Fibroblast of lung (primary cell): ENCODE results near the gene BRD1. TPM values are rescaled to one million over a fixed set of nuclear protein-coding genes. Genes with fewer than 3 reads are reported as not detected.
"Not testable (repeated sequence)": the region's sequence is repeated elsewhere in the genome, so short reads cannot be mapped to it uniquely, and the experiment has no call there.

Experiments
- DNase-seq, 2 donors: peaks; one replicate each; pipeline versions ENCODE4 v3.0.0 to v3.0.0-alpha.2; 2010; ENCODE audit warnings: low read depth in 2 of 2
- H2AFZ ChIP-seq: 2 replicates; pipeline ENCODE4 v1.5.1; 2012; ENCODE audit warnings: low read length, control low read depth, inconsistent platforms
- H3K27ac ChIP-seq: 2 replicates; pipeline ENCODE4 v1.5.1; 2011; ENCODE audit warnings: low read length, control low read depth; ENCODE audit not compliant: insufficient read depth
- H3K27me3 ChIP-seq: 2 replicates; pipeline ENCODE4 v1.5.1; 2011; ENCODE audit warnings: mild to moderate bottlenecking, low read length; ENCODE audit not compliant: control insufficient read depth, insufficient read depth
- H3K36me3 ChIP-seq: 2 replicates; pipeline ENCODE4 v1.5.1; 2011; ENCODE audit warnings: low read length; ENCODE audit not compliant: control insufficient read depth, insufficient read depth
- H3K4me1 ChIP-seq: 2 replicates; pipeline ENCODE4 v1.5.1; 2011; ENCODE audit warnings: low read length; ENCODE audit not compliant: control insufficient read depth, insufficient read depth; ENCODE audit errors: extremely low read depth
- H3K4me2 ChIP-seq: 2 replicates; pipeline ENCODE4 v1.5.1; 2011; ENCODE audit warnings: low read length, control low read depth; ENCODE audit not compliant: insufficient read depth; ENCODE audit errors: extremely low read depth
- H3K4me3 ChIP-seq, 4 experiments: fragments of 200-600 bp in 1 of 4; sonication (generic) in 1 of 4; replicated peaks in 1 of 4; 2 replicates each; pipeline ENCODE4 v1.5.1; 2011 to 2016; ENCODE audit warnings: low read length in 4 of 4, low read depth in 3 of 4, mild to moderate bottlenecking in 3 of 4, control low read depth in 2 of 4, inconsistent platforms in 1 of 4, mixed read lengths in 1 of 4; ENCODE audit not compliant: insufficient read depth in 1 of 4; ENCODE audit errors: control extremely low read depth in 1 of 4
- H3K79me2 ChIP-seq: 2 replicates; pipeline ENCODE4 v1.5.1; 2012; ENCODE audit warnings: mild to moderate bottlenecking, low read length, inconsistent platforms; ENCODE audit not compliant: control insufficient read depth, insufficient read depth
- H3K9ac ChIP-seq: 2 replicates; pipeline ENCODE4 v1.5.1; 2011; ENCODE audit warnings: mild to moderate bottlenecking, low read length, control low read depth; ENCODE audit not compliant: insufficient read depth
- H3K9me3 ChIP-seq: 2 replicates; pipeline ENCODE4 v1.5.1; 2012; ENCODE audit warnings: low read depth, low read length; ENCODE audit not compliant: control insufficient read depth, insufficient read depth
- H4K20me1 ChIP-seq: 2 replicates; pipeline ENCODE4 v1.5.1; 2011; ENCODE audit warnings: low read length; ENCODE audit not compliant: control insufficient read depth, insufficient read depth; ENCODE audit errors: extremely low read depth
- EZH2 ChIP-seq: IDR thresholded peaks from 2 replicates; pipeline ENCODE4 v1.5.1; 2012; ENCODE audit warnings: low read length, control low read depth, mild to moderate bottlenecking; ENCODE audit errors: missing control alignments
- polyA plus RNA-seq, 2 donors: library from polyadenylated mRNA; depleted of rRNA in 1 of 2; stranded (reverse) in 1 of 2; unstranded in 1 of 2; fragments of >200 nt; gene quantifications; 2 replicates each; pipeline ENCODE4 v1.2.1, GENCODE V29; 2011 to 2012; ENCODE audit warnings: missing spikeins in 1 of 2
- total RNA-seq: library from RNA; depleted of rRNA; stranded (reverse); fragments of >200 nt; gene quantifications from 2 replicates; pipeline ENCODE4 v1.2.1, GENCODE V29; 2014
- TF ChIP-seq, protein P1 (sequence below), 2 donors: IDR thresholded peaks in 1 of 2; conservative IDR thresholded peaks in 1 of 2; 1 replicate in 1 of 2; 2 replicates in 1 of 2; pipeline ENCODE4 v1.5.1; 2011 to 2012; ENCODE audit warnings: low read length in 2 of 2, control low read depth in 1 of 2, inconsistent platforms in 1 of 2, low read depth in 1 of 2, mild to moderate bottlenecking in 1 of 2

BRD1 gene
- total and polyA plus RNA-seq, 2 donors (not counting 1 experiment from before 2014, with no cell fraction given): 4.3 to 26.6 TPM

DNA sequence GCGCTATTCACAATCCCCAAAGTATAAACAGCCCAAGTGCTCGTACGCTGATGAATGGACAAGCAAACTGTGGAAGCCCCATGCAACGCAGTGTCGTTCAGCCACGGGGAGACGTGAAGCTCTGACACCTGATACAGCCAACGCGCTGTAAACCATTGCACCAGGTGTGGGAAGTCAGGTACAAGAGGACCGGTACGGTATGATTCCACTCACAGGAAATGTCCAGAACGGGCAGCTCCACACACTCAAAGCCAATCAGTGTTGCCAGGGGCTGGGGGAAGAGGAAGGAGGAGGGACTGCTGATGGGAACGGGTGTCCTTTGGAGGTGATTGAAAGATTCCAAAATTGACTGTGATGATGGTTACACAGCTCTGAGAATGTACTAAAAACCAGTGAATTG lies 64.5 kb downstream of the BRD1 start:
- H3K9ac ChIP-seq: no peak overlapping the region
- H4K20me1 ChIP-seq: no peaks in the 10 kb centered on the region
- H3K4me1 ChIP-seq: no peaks in the 10 kb centered on the region
- no peak for DNase-seq
- no peaks in the 10 kb centered on the region for H3K27me3 ChIP-seq
- no peaks in the 10 kb centered on the region for H3K9me3 ChIP-seq
- no peaks in the 10 kb centered on the region for H3K36me3 ChIP-seq
- H3K4me2 ChIP-seq: no peak overlapping the region
- TF ChIP-seq, protein P1, sequence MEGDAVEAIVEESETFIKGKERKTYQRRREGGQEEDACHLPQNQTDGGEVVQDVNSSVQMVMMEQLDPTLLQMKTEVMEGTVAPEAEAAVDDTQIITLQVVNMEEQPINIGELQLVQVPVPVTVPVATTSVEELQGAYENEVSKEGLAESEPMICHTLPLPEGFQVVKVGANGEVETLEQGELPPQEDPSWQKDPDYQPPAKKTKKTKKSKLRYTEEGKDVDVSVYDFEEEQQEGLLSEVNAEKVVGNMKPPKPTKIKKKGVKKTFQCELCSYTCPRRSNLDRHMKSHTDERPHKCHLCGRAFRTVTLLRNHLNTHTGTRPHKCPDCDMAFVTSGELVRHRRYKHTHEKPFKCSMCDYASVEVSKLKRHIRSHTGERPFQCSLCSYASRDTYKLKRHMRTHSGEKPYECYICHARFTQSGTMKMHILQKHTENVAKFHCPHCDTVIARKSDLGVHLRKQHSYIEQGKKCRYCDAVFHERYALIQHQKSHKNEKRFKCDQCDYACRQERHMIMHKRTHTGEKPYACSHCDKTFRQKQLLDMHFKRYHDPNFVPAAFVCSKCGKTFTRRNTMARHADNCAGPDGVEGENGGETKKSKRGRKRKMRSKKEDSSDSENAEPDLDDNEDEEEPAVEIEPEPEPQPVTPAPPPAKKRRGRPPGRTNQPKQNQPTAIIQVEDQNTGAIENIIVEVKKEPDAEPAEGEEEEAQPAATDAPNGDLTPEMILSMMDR (conservative IDR thresholded peaks at IDR 0.05 in 1 of 2, IDR thresholded peaks at IDR 0.05 in 1 of 2; ENCODE audit: low read depth in 1 of 2, low read length in 2 of 2): no peak
- no peak for TF ChIP-seq EZH2
- H3K4me3 ChIP-seq: no peak overlapping the region
- H3K27ac ChIP-seq: no peak overlapping the region
- H3K79me2 ChIP-seq: no peaks in the 10 kb centered on the region
- no peak overlapping the region for H2AFZ ChIP-seq

DNA sequence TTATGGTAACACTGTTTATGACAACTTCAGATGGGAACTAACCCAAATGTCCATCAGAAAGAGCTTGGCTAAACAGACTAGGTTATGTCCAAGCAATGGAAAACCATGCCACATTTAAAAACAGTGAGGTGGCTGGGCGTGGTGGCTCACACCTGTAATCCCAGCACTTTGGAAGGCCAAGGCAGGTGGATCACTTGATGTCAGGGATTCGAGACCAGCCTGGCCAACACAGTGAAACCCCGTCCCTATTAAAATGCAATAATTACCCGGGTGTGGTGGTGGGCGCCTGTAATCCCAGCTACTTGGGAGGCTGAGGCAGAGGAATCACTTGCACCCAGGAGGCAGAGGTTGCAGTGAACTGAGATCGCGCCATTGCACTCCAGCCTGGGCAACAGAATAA lies 65.1 kb downstream of the BRD1 start:
- H3K9me3 ChIP-seq, H3K79me2 ChIP-seq, H3K4me1 ChIP-seq, H4K20me1 ChIP-seq, H3K4me3 ChIP-seq, H3K4me2 ChIP-seq, H2AFZ ChIP-seq, H3K9ac ChIP-seq, DNase-seq, H3K27me3 ChIP-seq, H3K27ac ChIP-seq, H3K36me3 ChIP-seq: not testable (repeated sequence)

DNA sequence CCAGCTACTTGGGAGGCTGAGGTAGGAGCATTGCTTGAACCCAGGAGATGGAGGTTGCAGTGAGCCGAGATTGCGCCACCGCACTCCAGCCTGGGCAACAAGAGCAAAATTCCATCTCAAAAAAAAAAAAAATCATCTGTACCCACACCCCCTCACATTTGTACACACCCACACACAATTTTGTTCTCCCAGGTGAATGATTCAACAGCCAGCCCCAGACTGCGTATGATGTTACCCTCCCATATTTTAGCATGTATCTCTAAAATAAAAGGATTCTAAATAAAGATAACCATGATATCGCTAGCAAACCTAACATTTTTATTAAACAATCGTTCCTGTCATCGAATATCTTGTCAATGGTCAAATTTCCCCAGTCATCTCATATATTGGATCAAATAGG lies 65.8 kb downstream of the BRD1 start:
- H3K9me3 ChIP-seq: no peaks in the 10 kb centered on the region
- no peaks in the 10 kb centered on the region for H3K79me2 ChIP-seq
- no peak overlapping the region for H3K4me2 ChIP-seq
- H3K9ac ChIP-seq: no peak overlapping the region
- H3K4me1 ChIP-seq: no peaks in the 10 kb centered on the region
- DNase-seq: no peak
- H3K27ac ChIP-seq: no peak overlapping the region
- no peak for TF ChIP-seq EZH2
- TF ChIP-seq, protein P1 (conservative IDR thresholded peaks at IDR 0.05 in 1 of 2, IDR thresholded peaks at IDR 0.05 in 1 of 2; ENCODE audit: low read depth in 1 of 2, low read length in 2 of 2): no peak
- no peak overlapping the region for H2AFZ ChIP-seq
- H3K27me3 ChIP-seq: no peaks in the 10 kb centered on the region
- no peaks in the 10 kb centered on the region for H4K20me1 ChIP-seq
- no peak overlapping the region for H3K4me3 ChIP-seq
- H3K36me3 ChIP-seq: no peaks in the 10 kb centered on the region
